HepG2 (cell line): Measurements from ENCODE around the gene TMEM269. TPM values are rescaled to one million over a fixed set of nuclear protein-coding genes. Genes with fewer than 3 reads are reported as not detected.

Experiments
- ATF3 ChIP-seq: sonication (generic); formaldehyde crosslinking; IDR thresholded peaks from 2 replicates; pipeline ENCODE4 v1.4.0; 2020; ENCODE audit warnings: missing genetic modification reagents
- DBP ChIP-seq: sonication (generic); formaldehyde crosslinking; IDR thresholded peaks from 2 replicates; pipeline ENCODE4 v1.4.0; 2020; ENCODE audit warnings: missing genetic modification reagents; ENCODE audit errors: not compliant biosample characterization
- IRF9 ChIP-seq: sonication (generic); formaldehyde crosslinking; IDR thresholded peaks from 2 replicates; pipeline ENCODE4 v1.8.0; 2022; ENCODE audit warnings: missing genetic modification reagents, mild to moderate bottlenecking, borderline replicate concordance
- MAX ChIP-seq: IDR thresholded peaks from 2 replicates; pipeline ENCODE4 v1.6.1; 2012; ENCODE audit warnings: inconsistent platforms
- MTF1 ChIP-seq: sonication (generic); formaldehyde crosslinking; IDR thresholded peaks from 2 replicates; pipeline ENCODE4 v1.5.0; 2020; ENCODE audit warnings: missing genetic modification reagents
- SP5 ChIP-seq: IDR thresholded peaks from 2 replicates; pipeline ENCODE4 v1.6.1; 2016; ENCODE audit warnings: low read depth, borderline replicate concordance
- ZBTB40 ChIP-seq, 2 experiments: fragments of 450-650 bp in 1 of 2; sonication (generic) in 1 of 2; formaldehyde crosslinking in 1 of 2; IDR thresholded peaks; 2 replicates each; pipeline versions ENCODE4 v1.6.1 to v1.8.0; 2016 to 2022; ENCODE audit warnings: antibody characterized with exemption in 1 of 2, mild to moderate bottlenecking in 1 of 2, missing genetic modification reagents in 1 of 2
- ZNF10 ChIP-seq: sonication (generic); formaldehyde crosslinking; IDR thresholded peaks from 2 replicates; pipeline ENCODE4 v1.4.0; 2020; ENCODE audit warnings: mild to moderate bottlenecking, low read depth, missing genetic modification reagents, borderline replicate concordance
- ZNF17 ChIP-seq: sonication (generic); formaldehyde crosslinking; IDR thresholded peaks from 2 replicates; pipeline ENCODE4 v1.5.0; 2020; ENCODE audit warnings: mild to moderate bottlenecking, missing genetic modification reagents
- ZNF446 ChIP-seq: sonication (generic); formaldehyde crosslinking; IDR thresholded peaks from 2 replicates; pipeline ENCODE4 v1.5.0; 2020; ENCODE audit warnings: mild to moderate bottlenecking, missing genetic modification reagents
- ZNF891 ChIP-seq: sonication (generic); formaldehyde crosslinking; IDR thresholded peaks from 2 replicates; pipeline ENCODE4 v1.5.0; 2020; ENCODE audit warnings: mild to moderate bottlenecking, missing genetic modification reagents
- ZSCAN29 ChIP-seq: sonication (generic); formaldehyde crosslinking; conservative IDR thresholded peaks from 2 replicates; pipeline ENCODE4 v1.4.0; 2020; ENCODE audit warnings: mild to moderate bottlenecking, missing genetic modification reagents
- polyA plus RNA-seq, 8 experiments: library from polyadenylated mRNA; depleted of rRNA in 3 of 8; stranded (reverse) in 7 of 8; unstranded in 1 of 8; fragments of >200 nt; fragmentation: Illumina TruSeq in 4 of 8; extraction: Trizol in 4 of 8; gene quantifications; 2 replicates each; pipeline versions ENCODE4 v1.2.1 to v1.2.3, GENCODE V29; 2011 to 2016; ENCODE audit warnings: low read depth in 4 of 8, missing spikeins in 1 of 8, mixed read lengths in 1 of 8; ENCODE audit not compliant: insufficient read depth in 1 of 8
- total RNA-seq, 5 experiments: library from RNA; depleted of rRNA; stranded (reverse); fragments of >200 nt; fragmentation: Illumina TruSeq; extraction: Trizol; gene quantifications; 2 replicates each; pipeline ENCODE4 v1.2.3, GENCODE V29; 2016; ENCODE audit warnings: low read depth in 1 of 5

The TMEM269 gene
- total and polyA plus RNA-seq, 2 of the 13 experiments (the other 11 are each of a cell fraction or from before 2014, with no cell fraction given): 0.15 to 0.21 TPM

- peak; percentile 51 for TF ChIP-seq ATF3 (CRISPR knock-in tag)
- peak; percentile 51; the same call in 1 of the 2 replicates for TF ChIP-seq ZNF891
- peak; percentile 63; the same call in 1 of the 2 replicates for TF ChIP-seq ZSCAN29 (CRISPR knock-in tag)
- no peak for TF ChIP-seq ZBTB40 (IDR thresholded peaks at IDR 0.05)
- TF ChIP-seq ZBTB40 (CRISPR knock-in tag; IDR thresholded peaks at IDR 0.05): peak; percentile 49; the same call in 1 of the 2 replicates
- TF ChIP-seq SP5 (CRISPR knock-in tag): peak; percentile 48
- TF ChIP-seq DBP (CRISPR knock-in tag): peak; percentile 13
- no peak; the same call in none of the 2 replicates for TF ChIP-seq MAX
- no peak for TF ChIP-seq ZNF17 (CRISPR knock-in tag)
- no peak for TF ChIP-seq IRF9 (CRISPR knock-in tag)
- TF ChIP-seq ZNF10 (CRISPR knock-in tag): no peak
- TF ChIP-seq ZNF446: peak; percentile 25; the same call in 1 of the 2 replicates
- TF ChIP-seq MTF1 (CRISPR knock-in tag): peak; percentile 25; the same call in 1 of the 2 replicates
Measured at GRCh38 chr1:42766741-42767509, 17.9 kb upstream of the TMEM269 start, which contains the start of the genes C1orf50 and P3H1 (continued).
